Measurements from ENCODE around the gene FXYD5. TPM values are rescaled to one million over a fixed set of nuclear protein-coding genes. Genes with fewer than 3 reads are reported as not detected.

Gene FXYD5
- total RNA-seq, 1 experiment from 2014 or later, result 123 TPM

DNA sequence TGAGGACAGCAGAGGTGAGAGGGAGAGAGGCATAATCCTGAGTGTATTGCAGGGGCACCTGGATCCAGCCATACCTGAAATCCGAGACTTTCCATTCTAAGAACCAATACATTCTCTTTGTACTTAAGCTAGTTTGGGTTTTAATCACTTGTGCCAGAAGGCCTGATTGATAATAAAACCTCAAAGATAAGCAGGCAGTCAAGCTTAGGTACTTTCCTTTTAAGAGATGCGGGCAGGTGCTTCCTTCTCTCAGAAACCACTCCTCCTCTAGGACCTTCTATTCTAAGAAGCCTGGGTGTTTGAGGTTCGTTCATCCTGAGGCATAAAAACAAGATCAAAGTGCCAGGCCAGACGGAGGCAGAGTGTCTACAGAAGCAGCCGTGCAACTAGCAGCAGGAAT, 51.8 kb downstream of the FXYD5 start:
- no TSS peak for BruUV-seq (replicated peaks)
- no peak for ATAC-seq
- intact Hi-C loops (cut with micrococcal nuclease), result no loop called here
- H3K9me2 ChIP-seq (ENCODE audit: insufficient read depth), result no peaks in the 10 kb centered on the region
- H3K4me2 ChIP-seq (ENCODE audit: low read length), result no peak overlapping the region
- peaks cover 5 to 19% of the 10 kb centered on the region in 2 experiments; a peak in 2 of 4 replicates for H3K4me1 ChIP-seq (ENCODE audit: control insufficient read depth in 1 of 2, insufficient read depth in 2 of 2, low read length in 2 of 2)
- H4K20me1 ChIP-seq (ENCODE audit: insufficient read depth), result no peaks in the 10 kb centered on the region
- H3K36me3 ChIP-seq (ENCODE audit: control insufficient read depth in 1 of 2, insufficient read depth in 2 of 2, low read length in 2 of 2), result no peaks in the 10 kb centered on the region
- TF ChIP-seq SIN3A (IDR thresholded peaks at IDR 0.05; ENCODE audit: low read depth) (no peak), RAD21 (IDR thresholded peaks at IDR 0.05; ENCODE audit: low read depth) (no peak), CEBPB (IDR thresholded peaks at IDR 0.05; ENCODE audit: low read depth) (no peak), FOSL1 (IDR thresholded peaks at IDR 0.05; ENCODE audit: low read depth) (no peak), YY1 (IDR thresholded peaks at IDR 0.05; ENCODE audit: extremely low read depth, insufficient replicate concordance, low read depth, low read length) (no peak), SP1 (IDR thresholded peaks at IDR 0.05; ENCODE audit: low read depth) (no peak), SRF (IDR thresholded peaks at IDR 0.05; ENCODE audit: low read depth) (no peak), POLR2AphosphoS5 (IDR thresholded peaks at IDR 0.05; ENCODE audit: low read depth, low read length) (no peak), ZNF274 (IDR thresholded peaks at IDR 0.05; ENCODE audit: low read depth, low read length) (no peak)
- TF ChIP-seq, protein P1, sequence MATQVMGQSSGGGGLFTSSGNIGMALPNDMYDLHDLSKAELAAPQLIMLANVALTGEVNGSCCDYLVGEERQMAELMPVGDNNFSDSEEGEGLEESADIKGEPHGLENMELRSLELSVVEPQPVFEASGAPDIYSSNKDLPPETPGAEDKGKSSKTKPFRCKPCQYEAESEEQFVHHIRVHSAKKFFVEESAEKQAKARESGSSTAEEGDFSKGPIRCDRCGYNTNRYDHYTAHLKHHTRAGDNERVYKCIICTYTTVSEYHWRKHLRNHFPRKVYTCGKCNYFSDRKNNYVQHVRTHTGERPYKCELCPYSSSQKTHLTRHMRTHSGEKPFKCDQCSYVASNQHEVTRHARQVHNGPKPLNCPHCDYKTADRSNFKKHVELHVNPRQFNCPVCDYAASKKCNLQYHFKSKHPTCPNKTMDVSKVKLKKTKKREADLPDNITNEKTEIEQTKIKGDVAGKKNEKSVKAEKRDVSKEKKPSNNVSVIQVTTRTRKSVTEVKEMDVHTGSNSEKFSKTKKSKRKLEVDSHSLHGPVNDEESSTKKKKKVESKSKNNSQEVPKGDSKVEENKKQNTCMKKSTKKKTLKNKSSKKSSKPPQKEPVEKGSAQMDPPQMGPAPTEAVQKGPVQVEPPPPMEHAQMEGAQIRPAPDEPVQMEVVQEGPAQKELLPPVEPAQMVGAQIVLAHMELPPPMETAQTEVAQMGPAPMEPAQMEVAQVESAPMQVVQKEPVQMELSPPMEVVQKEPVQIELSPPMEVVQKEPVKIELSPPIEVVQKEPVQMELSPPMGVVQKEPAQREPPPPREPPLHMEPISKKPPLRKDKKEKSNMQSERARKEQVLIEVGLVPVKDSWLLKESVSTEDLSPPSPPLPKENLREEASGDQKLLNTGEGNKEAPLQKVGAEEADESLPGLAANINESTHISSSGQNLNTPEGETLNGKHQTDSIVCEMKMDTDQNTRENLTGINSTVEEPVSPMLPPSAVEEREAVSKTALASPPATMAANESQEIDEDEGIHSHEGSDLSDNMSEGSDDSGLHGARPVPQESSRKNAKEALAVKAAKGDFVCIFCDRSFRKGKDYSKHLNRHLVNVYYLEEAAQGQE (IDR thresholded peaks at IDR 0.05; ENCODE audit: low read depth), result no peak
- TF ChIP-seq, protein P2, sequence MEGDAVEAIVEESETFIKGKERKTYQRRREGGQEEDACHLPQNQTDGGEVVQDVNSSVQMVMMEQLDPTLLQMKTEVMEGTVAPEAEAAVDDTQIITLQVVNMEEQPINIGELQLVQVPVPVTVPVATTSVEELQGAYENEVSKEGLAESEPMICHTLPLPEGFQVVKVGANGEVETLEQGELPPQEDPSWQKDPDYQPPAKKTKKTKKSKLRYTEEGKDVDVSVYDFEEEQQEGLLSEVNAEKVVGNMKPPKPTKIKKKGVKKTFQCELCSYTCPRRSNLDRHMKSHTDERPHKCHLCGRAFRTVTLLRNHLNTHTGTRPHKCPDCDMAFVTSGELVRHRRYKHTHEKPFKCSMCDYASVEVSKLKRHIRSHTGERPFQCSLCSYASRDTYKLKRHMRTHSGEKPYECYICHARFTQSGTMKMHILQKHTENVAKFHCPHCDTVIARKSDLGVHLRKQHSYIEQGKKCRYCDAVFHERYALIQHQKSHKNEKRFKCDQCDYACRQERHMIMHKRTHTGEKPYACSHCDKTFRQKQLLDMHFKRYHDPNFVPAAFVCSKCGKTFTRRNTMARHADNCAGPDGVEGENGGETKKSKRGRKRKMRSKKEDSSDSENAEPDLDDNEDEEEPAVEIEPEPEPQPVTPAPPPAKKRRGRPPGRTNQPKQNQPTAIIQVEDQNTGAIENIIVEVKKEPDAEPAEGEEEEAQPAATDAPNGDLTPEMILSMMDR (IDR thresholded peaks at IDR 0.05 in 2 of 3, conservative IDR thresholded peaks at IDR 0.05 in 1 of 3; ENCODE audit: borderline replicate concordance in 1 of 3, insufficient read depth in 1 of 3, low read depth in 2 of 3, low read length in 2 of 3), result no peak
- TF ChIP-seq, protein P3, sequence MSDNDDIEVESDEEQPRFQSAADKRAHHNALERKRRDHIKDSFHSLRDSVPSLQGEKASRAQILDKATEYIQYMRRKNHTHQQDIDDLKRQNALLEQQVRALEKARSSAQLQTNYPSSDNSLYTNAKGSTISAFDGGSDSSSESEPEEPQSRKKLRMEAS (IDR thresholded peaks at IDR 0.05), result no peak
- no peaks in the 10 kb centered on the region for H3K79me2 ChIP-seq (ENCODE audit: insufficient read depth, low read length)
- CTCF ChIA-PET, result no interaction called here
- H3K27me3 ChIP-seq (ENCODE audit: insufficient read depth, low read length), result no peaks in the 10 kb centered on the region
- RAD21 ChIA-PET (ENCODE audit: low non-redundant PET in 1 of 2, low total read pairs in 2 of 2, uncharacterized antibody in 2 of 2, unreplicated experiment in 2 of 2), result no interaction called here
- no peak overlapping the region for H3K27ac ChIP-seq (ENCODE audit: low read depth, low read length)
- POLR2A ChIA-PET, result no interaction called here
- no peak overlapping the region for H2AFZ ChIP-seq (ENCODE audit: low read depth, low read length, poor library complexity, severe bottlenecking)
- H3K9me3 ChIP-seq (ENCODE audit: control insufficient read depth in 1 of 2, insufficient read depth in 1 of 2, low read depth in 1 of 2, low read length in 2 of 2), result no peaks in the 10 kb centered on the region
- no peak overlapping the region for H3K4me3 ChIP-seq (replicated peaks in 1 of 2; ENCODE audit: low read depth in 1 of 2, low read length in 2 of 2)
- DNase-seq (ENCODE audit: low read depth, low spot score), result no peak
- H3K9ac ChIP-seq (ENCODE audit: low read length), result no peak overlapping the region
